Adrenal gland (tissue), 5 donors: ENCODE measurements around the gene CX3CR1.

ENCODE experiments used
- CTCF ChIP-seq, 6 experiments: fragments of 450-650 bp in 4 of 6; fragments of 200-600 bp in 2 of 6; sonication (generic) in 1 of 6; IDR thresholded peaks; 1 replicate in 5 of 6; 2 replicates in 1 of 6; pipeline versions ENCODE4 v1.5.1 to v1.8.0; 2016 to 2021; ENCODE audit warnings: antibody characterized with exemption in 6 of 6, mild to moderate bottlenecking in 2 of 6, moderate library complexity in 1 of 6
- POLR2A ChIP-seq, 2 donors: fragments of 450-650 bp; IDR thresholded peaks; one replicate each; pipeline ENCODE4 v1.6.1; 2017; ENCODE audit warnings: antibody characterized with exemption in 2 of 2, mild to moderate bottlenecking in 2 of 2, moderate library complexity in 1 of 2
- donor health status: DM: no; HTN: no; CAD: no.

- TF ChIP-seq CTCF (IDR thresholded peaks at IDR 0.05), result no peak
- TF ChIP-seq POLR2A (IDR thresholded peaks at IDR 0.05), result no peak
These were observed 39.4 kb upstream of the CX3CR1 start for GRCh38 chr3:39319249-39319648.
